Measurements from ENCODE around the gene SPATA25.
A peak's percentile ranks its signal among the peaks of the same experiment; 100 is the strongest.

Gene SPATA25

DNA sequence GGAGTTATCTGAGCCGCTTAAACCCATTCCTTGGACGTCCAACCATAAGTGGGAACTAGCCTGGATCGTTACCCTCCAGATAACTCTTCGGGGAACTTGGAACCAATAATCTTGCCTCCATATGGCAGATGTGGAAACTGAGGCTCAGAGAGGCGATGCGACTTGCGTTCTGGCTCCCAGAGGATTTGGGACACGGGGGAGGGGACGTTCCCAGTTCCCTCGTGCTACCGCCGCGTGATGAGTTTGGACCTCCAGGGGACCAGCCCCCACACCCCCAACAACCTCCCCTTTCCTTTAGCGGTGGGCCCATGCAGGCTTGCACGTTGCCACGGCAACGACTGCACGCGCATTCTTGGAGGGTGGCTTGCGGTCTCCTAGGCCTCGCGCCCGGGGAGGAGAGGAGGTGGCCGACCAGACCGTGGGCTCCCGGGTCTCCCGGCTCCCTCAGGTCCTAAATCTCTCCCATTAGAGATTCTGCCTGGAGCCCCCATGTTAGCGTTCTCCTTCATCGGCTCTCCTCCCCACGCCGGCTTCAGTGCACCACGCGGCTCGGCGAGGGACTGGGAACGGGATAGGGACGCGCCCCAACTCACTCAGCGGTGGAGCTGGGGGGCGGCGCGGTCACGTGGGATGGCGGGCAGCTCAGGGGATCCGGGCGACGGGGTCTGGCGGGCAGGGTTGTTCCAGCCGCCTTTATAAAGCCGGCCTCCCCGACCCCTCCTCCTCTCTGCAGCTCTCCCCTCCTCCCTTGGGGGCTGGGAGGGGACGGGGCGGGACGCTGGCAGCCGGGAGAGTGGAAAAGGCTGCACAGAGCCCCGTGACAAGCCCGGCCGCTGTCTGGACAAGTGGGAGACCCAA lies 24.3 kb upstream of the SPATA25 start, which contains the start of gene PLTP:
Gene PLTP (minus strand): TSS at position 670 of the 858 bp plus-strand sequence. CDS start 703 bp downstream, outside the sequence.
- Histone ChIP-seq H3K9me3 (ENCODE audit: insufficient read depth, low read length) (no peaks in the 10 kb centered on the region), H3K27me3 (ENCODE audit: insufficient read depth, insufficient read length) (no peaks in the 10 kb centered on the region), H3K9ac (ENCODE audit: insufficient read length, low read depth) (peak within 1 kb of the TSS; percentile 92), H3K36me3 (ENCODE audit: insufficient read depth, insufficient read length, low read length) (peaks cover 31% of the 10 kb centered on the region), H3K4me1 (ENCODE audit: insufficient read depth, insufficient read length) (peaks cover 9% of the 10 kb centered on the region), H3K4me3 (ENCODE audit: insufficient read length, low read depth) (peak within 1 kb of the TSS; percentile 86)
- no peak for TF ChIP-seq YY1 (IDR thresholded peaks at IDR 0.05; ENCODE audit: insufficient read depth, insufficient read length)
- TF ChIP-seq SUZ12 (IDR thresholded peaks at IDR 0.05; ENCODE audit: extremely low read depth, insufficient read depth, insufficient read length), result no peak
- no peak for TF ChIP-seq ZNF274 (IDR thresholded peaks at IDR 0.05; ENCODE audit: low read depth, low read length)
- no peak for DNase-seq (ENCODE audit: low read depth, low spot score)

DNA sequence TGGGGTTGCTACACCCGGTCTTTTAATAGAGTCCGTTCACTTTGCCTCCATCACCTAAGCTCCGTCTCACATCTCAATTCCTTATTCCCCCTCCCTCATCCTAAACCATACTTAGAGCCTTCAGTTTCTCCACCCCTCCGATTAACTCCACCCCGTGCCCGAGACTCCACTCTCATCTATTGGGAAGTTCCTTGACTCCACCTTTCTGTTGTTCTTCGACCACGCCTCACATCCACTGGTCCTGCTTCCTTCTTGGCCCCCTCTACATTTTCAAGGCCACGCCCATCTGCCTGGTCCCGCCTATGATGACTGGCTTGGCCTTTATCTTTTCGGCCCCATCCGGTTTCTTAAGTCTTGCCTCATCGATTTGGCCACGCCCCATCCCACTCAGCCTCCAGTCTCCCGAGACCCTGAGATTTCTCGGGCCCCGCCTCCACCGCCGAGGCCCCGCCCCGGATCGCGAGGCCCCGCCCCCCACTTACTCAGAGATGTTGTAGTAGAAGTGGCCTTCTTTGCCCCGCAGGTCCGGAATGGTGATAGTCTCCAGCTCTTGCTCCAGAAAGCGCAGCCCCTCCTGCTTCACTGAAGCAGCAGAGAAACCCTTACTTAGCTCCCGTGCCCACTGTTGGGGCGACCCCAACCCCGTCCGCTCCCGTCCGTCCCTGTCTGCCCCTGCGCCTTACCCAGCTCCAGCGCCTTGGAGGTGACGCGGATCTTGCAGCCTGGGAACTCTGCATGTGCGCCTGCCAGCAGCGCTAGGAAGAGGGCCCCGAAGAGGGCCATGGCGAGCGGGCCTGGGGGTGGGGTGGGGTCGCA lies 23.5 kb upstream of the SPATA25 start:
- Histone ChIP-seq H3K36me3 (ENCODE audit: insufficient read depth, insufficient read length, low read length) (peaks cover 39% of the 10 kb centered on the region), H3K4me3 (ENCODE audit: insufficient read length, low read depth) (peak overlapping the region; percentile 86), H3K4me1 (ENCODE audit: insufficient read depth, insufficient read length) (peaks cover 9% of the 10 kb centered on the region), H3K9ac (ENCODE audit: insufficient read length, low read depth) (peak overlapping the region; percentile 92), H3K9me3 (ENCODE audit: insufficient read depth, low read length) (no peaks in the 10 kb centered on the region), H3K27me3 (ENCODE audit: insufficient read depth, insufficient read length) (no peaks in the 10 kb centered on the region)
- TF ChIP-seq SUZ12 (IDR thresholded peaks at IDR 0.05; ENCODE audit: extremely low read depth, insufficient read depth, insufficient read length), result no peak
- TF ChIP-seq ZNF274 (IDR thresholded peaks at IDR 0.05; ENCODE audit: low read depth, low read length), result no peak
- no peak for TF ChIP-seq YY1 (IDR thresholded peaks at IDR 0.05; ENCODE audit: insufficient read depth, insufficient read length)
- peak; percentile 100 for DNase-seq (ENCODE audit: low read depth, low spot score)

DNA sequence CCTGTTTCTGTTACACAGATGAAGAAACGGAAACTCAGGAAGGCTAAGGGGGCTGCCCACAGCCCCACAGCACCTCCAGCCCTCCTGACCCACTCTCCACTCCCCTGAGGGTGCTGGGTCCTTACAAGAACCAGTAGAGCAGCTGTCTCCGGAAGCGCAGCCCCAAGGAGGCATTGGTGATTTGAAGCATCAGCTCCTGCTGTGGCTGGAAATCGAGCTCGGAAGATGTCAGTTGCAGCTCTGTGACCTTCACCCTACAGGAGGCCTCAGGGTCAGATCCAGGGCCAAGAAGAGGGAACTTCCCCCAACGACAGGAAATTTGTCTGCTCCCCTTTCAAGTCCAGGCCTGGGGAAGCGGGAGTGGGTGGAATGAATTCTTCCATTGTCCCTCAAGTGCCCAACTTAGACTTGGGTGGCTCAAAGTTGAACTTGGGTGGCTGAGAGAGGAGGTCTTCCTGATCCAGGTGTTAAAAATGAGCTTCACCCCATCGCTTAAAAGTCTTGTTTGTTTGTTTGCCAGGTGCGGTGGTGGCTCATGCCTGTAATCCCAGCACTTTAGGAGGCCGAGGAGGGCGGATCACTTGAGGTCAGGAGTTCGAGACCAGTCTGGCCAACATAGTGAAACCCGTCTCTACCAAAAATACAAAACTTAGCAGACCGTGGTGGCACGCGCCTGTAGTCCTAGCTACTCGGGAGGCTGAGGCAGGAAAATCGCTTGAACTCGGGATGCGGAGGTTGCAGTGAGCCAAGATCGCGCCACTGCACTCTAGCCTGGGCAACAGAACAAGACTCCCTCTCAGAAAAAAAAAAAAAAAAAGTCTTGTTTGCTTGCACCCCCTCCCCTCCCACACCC lies 22.6 kb upstream of the SPATA25 start:
- Histone ChIP-seq H3K4me3 (ENCODE audit: insufficient read length, low read depth) (peak overlapping the region; percentile 5), H3K36me3 (ENCODE audit: insufficient read depth, insufficient read length, low read length) (peaks cover 47% of the 10 kb centered on the region), H3K27me3 (ENCODE audit: insufficient read depth, insufficient read length) (no peaks in the 10 kb centered on the region), H3K9ac (ENCODE audit: insufficient read length, low read depth) (no peak overlapping the region), H3K9me3 (ENCODE audit: insufficient read depth, low read length) (no peaks in the 10 kb centered on the region), H3K4me1 (ENCODE audit: insufficient read depth, insufficient read length) (peaks cover 12% of the 10 kb centered on the region)
- TF ChIP-seq YY1 (IDR thresholded peaks at IDR 0.05; ENCODE audit: insufficient read depth, insufficient read length), result no peak
- no peak for TF ChIP-seq SUZ12 (IDR thresholded peaks at IDR 0.05; ENCODE audit: extremely low read depth, insufficient read depth, insufficient read length)
- TF ChIP-seq ZNF274 (IDR thresholded peaks at IDR 0.05; ENCODE audit: low read depth, low read length), result no peak
- DNase-seq (ENCODE audit: low read depth, low spot score), result no peak

DNA sequence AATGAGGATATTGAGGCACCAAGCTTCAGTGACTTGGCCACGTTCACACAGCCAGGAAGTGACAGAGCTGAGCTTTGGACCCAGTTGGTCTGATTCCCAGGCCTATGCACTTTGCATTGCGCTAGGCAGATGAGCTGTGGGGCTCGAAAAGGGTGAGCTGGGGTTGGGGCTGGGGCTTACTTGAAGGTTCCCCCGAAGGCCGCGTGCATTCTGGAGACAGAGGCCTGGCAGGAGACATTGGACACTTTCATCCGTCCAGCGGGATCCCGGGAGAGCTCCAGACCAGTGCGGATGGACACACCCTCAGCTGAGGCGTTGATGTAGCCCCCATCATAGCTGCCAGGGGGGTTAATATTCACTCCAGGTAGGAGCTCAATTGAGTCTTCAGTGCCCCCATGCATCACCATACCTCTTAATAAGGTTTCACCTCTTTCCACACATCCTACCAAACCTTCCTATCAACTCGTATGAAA lies 21.9 kb upstream of the SPATA25 start:
- no peak for TF ChIP-seq SUZ12 (IDR thresholded peaks at IDR 0.05; ENCODE audit: extremely low read depth, insufficient read depth, insufficient read length)
- TF ChIP-seq ZNF274 (IDR thresholded peaks at IDR 0.05; ENCODE audit: low read depth, low read length), result no peak
- TF ChIP-seq YY1 (IDR thresholded peaks at IDR 0.05; ENCODE audit: insufficient read depth, insufficient read length), result no peak

DNA sequence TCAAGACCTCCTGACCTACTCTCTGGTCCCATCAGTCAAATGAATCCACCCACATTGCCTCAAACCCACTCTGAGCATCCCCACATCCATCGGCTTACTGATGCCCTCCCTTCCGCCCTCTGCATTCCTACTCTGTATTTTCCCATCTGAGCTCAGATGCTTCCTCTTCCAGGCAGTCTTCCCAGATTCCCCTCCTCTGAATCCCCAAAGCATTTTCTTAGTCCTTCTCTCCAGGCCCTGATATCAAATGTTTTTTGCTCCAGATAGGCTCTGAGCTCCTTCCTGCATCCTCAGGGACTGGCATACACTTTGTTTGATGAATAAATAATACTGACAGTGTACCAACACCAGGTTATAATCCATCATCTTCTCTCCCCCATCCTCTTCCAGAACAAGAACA lies 20.7 kb upstream of the SPATA25 start:
- Histone ChIP-seq H3K9me3 (ENCODE audit: insufficient read depth, low read length) (no peaks in the 10 kb centered on the region), H3K36me3 (ENCODE audit: insufficient read depth, insufficient read length, low read length) (peaks cover 66% of the 10 kb centered on the region), H3K4me3 (ENCODE audit: insufficient read length, low read depth) (no peak overlapping the region), H3K4me1 (ENCODE audit: insufficient read depth, insufficient read length) (peaks cover 17% of the 10 kb centered on the region), H3K27me3 (ENCODE audit: insufficient read depth, insufficient read length) (no peaks in the 10 kb centered on the region), H3K9ac (ENCODE audit: insufficient read length, low read depth) (no peak overlapping the region)
- no peak for DNase-seq (ENCODE audit: low read depth, low spot score)
- TF ChIP-seq YY1 (IDR thresholded peaks at IDR 0.05; ENCODE audit: insufficient read depth, insufficient read length), result no peak
- TF ChIP-seq SUZ12 (IDR thresholded peaks at IDR 0.05; ENCODE audit: extremely low read depth, insufficient read depth, insufficient read length), result no peak

More for the DNA sequence above, 21.9 kb upstream of the SPATA25 start:
- no peaks in the 10 kb centered on the region for H3K27me3 ChIP-seq (ENCODE audit: insufficient read depth, insufficient read length)
- H3K4me3 ChIP-seq (ENCODE audit: insufficient read length, low read depth), result no peak overlapping the region
- no peak for DNase-seq (ENCODE audit: low read depth, low spot score)
- no peak overlapping the region for H3K9ac ChIP-seq (ENCODE audit: insufficient read length, low read depth)
- peaks cover 53% of the 10 kb centered on the region for H3K36me3 ChIP-seq (ENCODE audit: insufficient read depth, insufficient read length, low read length)
- peaks cover 17% of the 10 kb centered on the region for H3K4me1 ChIP-seq (ENCODE audit: insufficient read depth, insufficient read length)
- H3K9me3 ChIP-seq (ENCODE audit: insufficient read depth, low read length), result no peaks in the 10 kb centered on the region

DNA sequence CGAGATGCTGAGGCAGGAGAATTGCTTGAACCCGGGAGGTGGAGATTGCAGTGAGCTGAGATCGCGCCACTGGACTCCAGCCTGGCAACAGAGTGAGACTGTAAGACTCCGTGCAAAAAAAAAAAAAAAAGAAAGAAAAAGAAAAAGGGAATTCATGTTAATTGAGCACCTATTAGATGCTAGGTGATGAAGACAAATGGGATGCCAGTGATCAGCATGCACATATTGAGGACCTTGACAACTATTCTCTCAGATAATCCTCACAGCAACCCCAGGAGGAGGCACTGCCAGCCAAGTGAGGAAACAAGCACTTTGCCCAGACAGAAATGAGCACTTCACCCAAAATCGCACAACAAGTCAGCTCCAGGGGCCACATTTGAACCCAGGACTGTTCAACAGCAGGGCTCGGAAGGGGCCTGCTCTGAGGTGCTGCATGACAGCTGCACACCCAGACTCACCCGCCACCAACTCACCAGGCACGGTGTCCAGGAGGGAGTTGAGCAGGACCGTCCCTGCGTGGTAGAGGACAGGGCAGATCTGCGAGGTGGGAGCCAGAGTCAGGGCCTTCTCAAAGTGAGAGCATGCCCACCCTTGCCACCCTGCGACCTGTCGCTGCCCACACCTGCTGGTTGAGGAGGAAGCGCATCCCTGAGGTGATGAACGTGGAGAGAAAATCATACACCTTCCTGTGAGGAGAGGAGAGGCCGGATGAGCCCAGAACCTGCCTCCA lies 20.0 kb upstream of the SPATA25 start:
- DNase-seq (ENCODE audit: low read depth, low spot score), result no peak
- no peaks in the 10 kb centered on the region for H3K27me3 ChIP-seq (ENCODE audit: insufficient read depth, insufficient read length)
- no peak overlapping the region for H3K9ac ChIP-seq (ENCODE audit: insufficient read length, low read depth)
- H3K4me3 ChIP-seq (ENCODE audit: insufficient read length, low read depth), result no peak overlapping the region
- peaks cover 15% of the 10 kb centered on the region for H3K4me1 ChIP-seq (ENCODE audit: insufficient read depth, insufficient read length)
- no peaks in the 10 kb centered on the region for H3K9me3 ChIP-seq (ENCODE audit: insufficient read depth, low read length)
- TF ChIP-seq SUZ12 (IDR thresholded peaks at IDR 0.05; ENCODE audit: extremely low read depth, insufficient read depth, insufficient read length), result no peak
- no peak for TF ChIP-seq ZNF274 (IDR thresholded peaks at IDR 0.05; ENCODE audit: low read depth, low read length)
- TF ChIP-seq YY1 (IDR thresholded peaks at IDR 0.05; ENCODE audit: insufficient read depth, insufficient read length), result no peak
- peaks cover 73% of the 10 kb centered on the region for H3K36me3 ChIP-seq (ENCODE audit: insufficient read depth, insufficient read length, low read length)

All from NT2/D1 (cell line).